PFSK-1 (cell line): ENCODE measurements around the gene FZR1.

Experiments used
- FOXP2 ChIP-seq: optimal IDR thresholded peaks from 2 replicates; pipeline ENCODE3; 2011; ENCODE audit warnings: borderline replicate concordance, control low read depth, inconsistent platforms; ENCODE audit not compliant: insufficient read depth; ENCODE audit errors: extremely low read length, extremely low read depth
- POLR2AphosphoS5 ChIP-seq: IDR thresholded peaks from 2 replicates; pipeline ENCODE4 v1.6.1; 2012; ENCODE audit warnings: low read depth, mild to moderate bottlenecking, control low read depth, low read length, moderate library complexity
- REST ChIP-seq, 2 experiments: IDR thresholded peaks; 2 replicates each; pipeline versions ENCODE4 v1.6.1 to v1.8.0; 2011 to 2012; ENCODE audit warnings: low read depth in 2 of 2, low read length in 2 of 2, control low read depth in 1 of 2, inconsistent platforms in 1 of 2, mild to moderate bottlenecking in 1 of 2, moderate library complexity in 1 of 2; ENCODE audit not compliant: insufficient read depth in 1 of 2
- SIN3A ChIP-seq: IDR thresholded peaks from 2 replicates; pipeline ENCODE4 v1.6.1; 2012; ENCODE audit warnings: mild to moderate bottlenecking, low read length, moderate library complexity, borderline replicate concordance; ENCODE audit not compliant: insufficient read depth
- TAF1 ChIP-seq: IDR thresholded peaks from 2 replicates; pipeline ENCODE4 v1.6.1; 2012; ENCODE audit warnings: low read length, control low read depth, borderline replicate concordance; ENCODE audit not compliant: insufficient read depth

The FZR1 gene

GRCh38 chr19:3492919-3493318, 13.2 kb upstream of the FZR1 start:
- TF ChIP-seq TAF1, result no peak
- TF ChIP-seq REST (IDR thresholded peaks at IDR 0.05; ENCODE audit: insufficient read depth in 1 of 2, low read depth in 2 of 2, low read length in 2 of 2), result no peak
- no peak for TF ChIP-seq SIN3A
- TF ChIP-seq POLR2AphosphoS5, result no peak
- TF ChIP-seq FOXP2, result no peak

- no peak for TF ChIP-seq TAF1
- TF ChIP-seq REST (IDR thresholded peaks at IDR 0.05; ENCODE audit: insufficient read depth in 1 of 2, low read depth in 2 of 2, low read length in 2 of 2), result no peak
- TF ChIP-seq FOXP2, result no peak
- TF ChIP-seq POLR2AphosphoS5, result no peak
- no peak for TF ChIP-seq SIN3A
Observed at GRCh38 chr19:3493651-3494050, 12.5 kb upstream of the FZR1 start.

GRCh38 chr19:3494051-3494450, 12.1 kb upstream of the FZR1 start:
- TF ChIP-seq FOXP2 (no peak), SIN3A (no peak), TAF1 (no peak), REST (IDR thresholded peaks at IDR 0.05; ENCODE audit: insufficient read depth in 1 of 2, low read depth in 2 of 2, low read length in 2 of 2) (no peak), POLR2AphosphoS5 (no peak)

GRCh38 chr19:3494559-3494958, 11.6 kb upstream of the FZR1 start:
- no peak for TF ChIP-seq REST (IDR thresholded peaks at IDR 0.05; ENCODE audit: insufficient read depth in 1 of 2, low read depth in 2 of 2, low read length in 2 of 2)
- TF ChIP-seq SIN3A, result no peak
- no peak for TF ChIP-seq FOXP2
- TF ChIP-seq POLR2AphosphoS5, result no peak
- TF ChIP-seq TAF1, result no peak
